Nephron progenitor cell (in vitro differentiated cells): ENCODE results near the gene RLF.
"Not testable (repeated sequence)": the region's sequence is repeated elsewhere in the genome, so short reads cannot be mapped to it uniquely, and the experiment has no call there.

Source experiments
- DNase-seq: peaks from one replicate; pipeline ENCODE4 v3.0.0; 2021
- H3K27ac Mint-ChIP-seq: 2 replicates; pipeline ENCODE4 v1.8.0; 2021; ENCODE audit warnings: mild to moderate bottlenecking, moderate library complexity, mixed read lengths
- H3K27me3 Mint-ChIP-seq: 2 replicates; pipeline ENCODE4 v1.8.0; 2021; ENCODE audit warnings: mild to moderate bottlenecking, low read depth, mixed read lengths; ENCODE audit not compliant: poor library complexity
- H3K36me3 Mint-ChIP-seq: 2 replicates; pipeline ENCODE4 v1.8.0; 2021; ENCODE audit warnings: low read depth, mixed read lengths
- H3K4me1 Mint-ChIP-seq: 2 replicates; pipeline ENCODE4 v1.8.0; 2021; ENCODE audit warnings: mixed read lengths
- H3K4me3 Mint-ChIP-seq: 2 replicates; pipeline ENCODE4 v1.8.0; 2021; ENCODE audit warnings: mild to moderate bottlenecking, moderate library complexity, mixed read lengths
- H3K9me3 Mint-ChIP-seq: 2 replicates; pipeline ENCODE4 v1.8.0; 2021; ENCODE audit warnings: mild to moderate bottlenecking, moderate library complexity, mixed read lengths
- CTCF ChIP-seq: fragments of 200-600 bp; sonication (generic); IDR thresholded peaks from 2 replicates; pipeline ENCODE4 v1.5.0; 2021; ENCODE audit warnings: antibody characterized with exemption

The RLF gene

GRCh38 chr1:40218333-40218732, 57.1 kb downstream of the RLF start:
- H3K4me3 Mint-ChIP-seq: no peak overlapping the region
- peaks cover 51% of the 10 kb centered on the region for H3K36me3 Mint-ChIP-seq
- no peaks in the 10 kb centered on the region for H3K9me3 Mint-ChIP-seq
- no peak for TF ChIP-seq CTCF
- H3K27me3 Mint-ChIP-seq: no peaks in the 10 kb centered on the region
- no peaks in the 10 kb centered on the region for H3K4me1 Mint-ChIP-seq
- no peak for DNase-seq
- no peak overlapping the region for H3K27ac Mint-ChIP-seq

GRCh38 chr1:40221471-40221905, 60.3 kb downstream of the RLF start:
- not testable (repeated sequence) for H3K27ac Mint-ChIP-seq, H3K9me3 Mint-ChIP-seq, H3K4me3 Mint-ChIP-seq, DNase-seq, H3K4me1 Mint-ChIP-seq, H3K27me3 Mint-ChIP-seq
- peaks cover 40% of the 10 kb centered on the region for H3K36me3 Mint-ChIP-seq

GRCh38 chr1:40221977-40222772, 61.0 kb downstream of the RLF start:
- no peak for DNase-seq
- no peaks in the 10 kb centered on the region for H3K4me1 Mint-ChIP-seq
- no peaks in the 10 kb centered on the region for H3K27me3 Mint-ChIP-seq
- TF ChIP-seq CTCF: no peak
- no peaks in the 10 kb centered on the region for H3K9me3 Mint-ChIP-seq
- no peak overlapping the region for H3K4me3 Mint-ChIP-seq
- no peak overlapping the region for H3K27ac Mint-ChIP-seq
- peaks cover 36% of the 10 kb centered on the region for H3K36me3 Mint-ChIP-seq

- Mint-ChIP-seq H3K4me1 (no peaks in the 10 kb centered on the region), H3K9me3 (no peaks in the 10 kb centered on the region), H3K27me3 (no peaks in the 10 kb centered on the region), H3K27ac (no peak overlapping the region), H3K4me3 (no peak overlapping the region), H3K36me3 (peaks cover 35% of the 10 kb centered on the region)
- DNase-seq: no peak
- TF ChIP-seq CTCF: no peak
These were observed 62.9 kb downstream of the RLF start for GRCh38 chr1:40224040-40224439.

GRCh38 chr1:40226192-40226591, 65.0 kb downstream of the RLF start:
- H3K4me3 Mint-ChIP-seq: no peak overlapping the region
- H3K4me1 Mint-ChIP-seq: no peaks in the 10 kb centered on the region
- no peaks in the 10 kb centered on the region for H3K27me3 Mint-ChIP-seq
- no peak overlapping the region for H3K27ac Mint-ChIP-seq
- H3K36me3 Mint-ChIP-seq: peaks cover 36% of the 10 kb centered on the region
- DNase-seq: no peak
- no peak for TF ChIP-seq CTCF
- H3K9me3 Mint-ChIP-seq: no peaks in the 10 kb centered on the region

GRCh38 chr1:40232444-40232843, 71.3 kb downstream of the RLF start:
- H3K36me3 Mint-ChIP-seq: peaks cover 61% of the 10 kb centered on the region
- no peaks in the 10 kb centered on the region for H3K4me1 Mint-ChIP-seq
- H3K27me3 Mint-ChIP-seq: no peaks in the 10 kb centered on the region
- DNase-seq: no peak
- no peak for TF ChIP-seq CTCF
- no peak overlapping the region for H3K27ac Mint-ChIP-seq
- no peak overlapping the region for H3K4me3 Mint-ChIP-seq
- H3K9me3 Mint-ChIP-seq: no peaks in the 10 kb centered on the region
